ENCODE measurements around the gene ADAM10. TPM values are rescaled to one million over a fixed set of nuclear protein-coding genes. Genes with fewer than 3 reads are reported as not detected.

The ADAM10 gene
- total RNA-seq, 1 donor from 2014 or later: 50.1 TPM

- H3K36me3 ChIP-seq (ENCODE audit: control insufficient read depth in 3 of 3, insufficient read depth in 3 of 3, low read length in 3 of 3): peaks cover 0 to 4% (median 0%) of the 10 kb centered on the region in 3 donors
- H3K4me3 ChIP-seq (ENCODE audit: low read length in 3 of 3): no peak overlapping the region
- H3K9ac ChIP-seq (ENCODE audit: low read depth in 1 of 3, low read length in 3 of 3): no peak overlapping the region
- H3K27ac ChIP-seq (ENCODE audit: low read depth, low read length): no peak overlapping the region
- no peaks in the 10 kb centered on the region for H3K9me3 ChIP-seq (ENCODE audit: control insufficient read depth in 3 of 3, low read length in 3 of 3)
- no peaks in the 10 kb centered on the region for H3K4me1 ChIP-seq (ENCODE audit: control insufficient read depth in 3 of 3, insufficient read depth in 3 of 3, low read length in 3 of 3)
- no peaks in the 10 kb centered on the region for H3K27me3 ChIP-seq (ENCODE audit: control insufficient read depth in 3 of 3, insufficient read depth in 3 of 3, low read length in 3 of 3)
Measured at GRCh38 chr15:58684036-58684710, 65.3 kb downstream of the ADAM10 start.

GRCh38 chr15:58682234-58682633 lies 67.3 kb downstream of the ADAM10 start:
- Histone ChIP-seq H3K4me3 (ENCODE audit: low read length in 3 of 3) (no peak overlapping the region), H3K4me1 (ENCODE audit: control insufficient read depth in 3 of 3, insufficient read depth in 3 of 3, low read length in 3 of 3) (no peaks in the 10 kb centered on the region), H3K27me3 (ENCODE audit: control insufficient read depth in 3 of 3, insufficient read depth in 3 of 3, low read length in 3 of 3) (no peaks in the 10 kb centered on the region), H3K9me3 (ENCODE audit: control insufficient read depth in 3 of 3, low read length in 3 of 3) (no peaks in the 10 kb centered on the region), H3K9ac (ENCODE audit: low read depth in 1 of 3, low read length in 3 of 3) (no peak overlapping the region), H3K36me3 (ENCODE audit: control insufficient read depth in 3 of 3, insufficient read depth in 3 of 3, low read length in 3 of 3) (peaks cover 0 to 4% (median 0%) of the 10 kb centered on the region in 3 donors), H3K27ac (ENCODE audit: low read depth, low read length) (no peak overlapping the region)

DNA sequence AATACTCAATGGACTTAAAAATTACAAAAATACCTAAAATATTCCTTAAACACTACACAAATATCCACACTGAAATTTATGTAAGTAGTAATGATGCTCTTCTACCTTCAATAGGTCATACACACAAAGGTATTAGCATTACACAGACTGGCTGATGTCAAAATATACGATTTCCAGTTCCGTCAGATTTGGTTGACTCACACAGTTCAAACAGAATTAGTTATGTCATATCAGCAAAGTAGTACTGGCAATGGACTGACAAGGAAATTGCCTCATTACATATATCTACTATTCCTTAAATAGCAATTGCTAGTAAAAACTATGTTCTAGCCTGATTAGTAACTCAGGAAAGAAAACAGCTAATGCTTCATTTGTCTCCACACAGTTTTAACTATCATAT lies 70.8 kb downstream of the ADAM10 start:
- H3K9me3 ChIP-seq (ENCODE audit: control insufficient read depth in 3 of 3, low read length in 3 of 3): no peaks in the 10 kb centered on the region
- no peak overlapping the region for H3K4me3 ChIP-seq (ENCODE audit: low read length in 3 of 3)
- H3K9ac ChIP-seq (ENCODE audit: low read depth in 1 of 3, low read length in 3 of 3): no peak overlapping the region
- H3K27ac ChIP-seq (ENCODE audit: low read depth, low read length): no peak overlapping the region
- H3K36me3 ChIP-seq (ENCODE audit: control insufficient read depth in 3 of 3, insufficient read depth in 3 of 3, low read length in 3 of 3): peaks cover 0 to 4% (median 0%) of the 10 kb centered on the region in 3 donors
- H3K4me1 ChIP-seq (ENCODE audit: control insufficient read depth in 3 of 3, insufficient read depth in 3 of 3, low read length in 3 of 3): no peaks in the 10 kb centered on the region
- no peaks in the 10 kb centered on the region for H3K27me3 ChIP-seq (ENCODE audit: control insufficient read depth in 3 of 3, insufficient read depth in 3 of 3, low read length in 3 of 3)

DNA sequence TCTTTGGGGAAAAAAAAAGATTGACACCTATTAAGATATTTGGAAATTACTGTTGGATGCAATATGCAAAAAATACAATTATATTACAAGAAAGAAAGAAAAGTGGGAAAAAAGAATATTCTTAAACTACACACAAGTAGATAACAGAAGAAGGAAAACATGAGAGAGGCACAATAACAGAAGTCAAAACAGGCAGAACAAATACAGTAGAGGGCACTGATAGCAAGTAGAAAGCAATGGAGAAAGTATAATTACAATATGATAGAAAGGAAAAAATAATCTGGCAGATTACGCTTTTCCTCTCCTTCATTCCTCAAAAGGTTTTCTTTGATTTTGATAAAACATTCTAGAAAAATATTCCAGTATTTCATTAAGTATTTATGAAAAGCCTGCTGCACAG lies 72.1 kb downstream of the ADAM10 start:
- no peaks in the 10 kb centered on the region for H3K9me3 ChIP-seq (ENCODE audit: control insufficient read depth in 3 of 3, low read length in 3 of 3)
- H3K9ac ChIP-seq (ENCODE audit: low read depth in 1 of 3, low read length in 3 of 3): no peak overlapping the region
- H3K27ac ChIP-seq (ENCODE audit: low read depth, low read length): no peak overlapping the region
- H3K4me3 ChIP-seq (ENCODE audit: low read length in 3 of 3): no peak overlapping the region
- H3K36me3 ChIP-seq (ENCODE audit: control insufficient read depth in 3 of 3, insufficient read depth in 3 of 3, low read length in 3 of 3): peaks cover 0 to 4% (median 0%) of the 10 kb centered on the region in 3 donors
- H3K27me3 ChIP-seq (ENCODE audit: control insufficient read depth in 3 of 3, insufficient read depth in 3 of 3, low read length in 3 of 3): no peaks in the 10 kb centered on the region
- no peaks in the 10 kb centered on the region for H3K4me1 ChIP-seq (ENCODE audit: control insufficient read depth in 3 of 3, insufficient read depth in 3 of 3, low read length in 3 of 3)

GRCh38 chr15:58676766-58677165 lies 72.7 kb downstream of the ADAM10 start:
- Histone ChIP-seq H3K36me3 (ENCODE audit: control insufficient read depth in 3 of 3, insufficient read depth in 3 of 3, low read length in 3 of 3) (peaks cover 0 to 4% (median 0%) of the 10 kb centered on the region in 3 donors), H3K9me3 (ENCODE audit: control insufficient read depth in 3 of 3, low read length in 3 of 3) (no peaks in the 10 kb centered on the region), H3K9ac (ENCODE audit: low read depth in 1 of 3, low read length in 3 of 3) (no peak overlapping the region), H3K4me3 (ENCODE audit: low read length in 3 of 3) (no peak overlapping the region), H3K4me1 (ENCODE audit: control insufficient read depth in 3 of 3, insufficient read depth in 3 of 3, low read length in 3 of 3) (no peaks in the 10 kb centered on the region), H3K27me3 (ENCODE audit: control insufficient read depth in 3 of 3, insufficient read depth in 3 of 3, low read length in 3 of 3) (no peaks in the 10 kb centered on the region), H3K27ac (ENCODE audit: low read depth, low read length) (no peak overlapping the region)

- H3K4me3 ChIP-seq (ENCODE audit: low read length in 3 of 3): no peak overlapping the region
- no peak overlapping the region for H3K9ac ChIP-seq (ENCODE audit: low read depth in 1 of 3, low read length in 3 of 3)
- H3K27me3 ChIP-seq (ENCODE audit: control insufficient read depth in 3 of 3, insufficient read depth in 3 of 3, low read length in 3 of 3): no peaks in the 10 kb centered on the region
- H3K27ac ChIP-seq (ENCODE audit: low read depth, low read length): no peak overlapping the region
- H3K9me3 ChIP-seq (ENCODE audit: control insufficient read depth in 3 of 3, low read length in 3 of 3): no peaks in the 10 kb centered on the region
- H3K4me1 ChIP-seq (ENCODE audit: control insufficient read depth in 3 of 3, insufficient read depth in 3 of 3, low read length in 3 of 3): no peaks in the 10 kb centered on the region
- H3K36me3 ChIP-seq (ENCODE audit: control insufficient read depth in 3 of 3, insufficient read depth in 3 of 3, low read length in 3 of 3): no peaks in the 10 kb centered on the region
Measured at GRCh38 chr15:58671186-58671585, 78.3 kb downstream of the ADAM10 start.

DNA sequence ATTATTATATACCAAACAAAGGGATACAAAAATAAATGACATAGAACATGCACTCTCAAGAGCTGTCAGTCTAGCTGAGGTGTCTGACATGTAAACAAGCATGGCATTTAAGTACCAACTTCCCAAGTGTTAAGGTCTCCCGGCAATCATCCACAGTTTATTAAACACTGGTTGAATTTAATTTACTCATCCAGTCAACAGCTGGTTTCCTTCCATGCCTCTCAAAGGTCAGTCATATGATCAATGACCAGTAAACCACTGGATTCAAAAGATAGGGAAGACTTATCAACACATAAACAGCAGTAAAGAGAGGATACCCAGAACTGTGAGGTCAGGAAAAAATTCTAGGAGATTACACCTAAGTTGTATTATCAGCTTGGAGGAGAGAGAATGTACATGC lies 80.4 kb downstream of the ADAM10 start:
- Histone ChIP-seq H3K4me1 (ENCODE audit: control insufficient read depth in 3 of 3, insufficient read depth in 3 of 3, low read length in 3 of 3) (no peaks in the 10 kb centered on the region), H3K27ac (ENCODE audit: low read depth, low read length) (no peak overlapping the region), H3K27me3 (ENCODE audit: control insufficient read depth in 3 of 3, insufficient read depth in 3 of 3, low read length in 3 of 3) (no peaks in the 10 kb centered on the region), H3K4me3 (ENCODE audit: low read length in 3 of 3) (no peak overlapping the region), H3K36me3 (ENCODE audit: control insufficient read depth in 3 of 3, insufficient read depth in 3 of 3, low read length in 3 of 3) (peaks cover 0 to 5% (median 2%) of the 10 kb centered on the region in 3 donors), H3K9ac (ENCODE audit: low read depth in 1 of 3, low read length in 3 of 3) (no peak overlapping the region), H3K9me3 (ENCODE audit: control insufficient read depth in 3 of 3, low read length in 3 of 3) (no peaks in the 10 kb centered on the region)

DNA sequence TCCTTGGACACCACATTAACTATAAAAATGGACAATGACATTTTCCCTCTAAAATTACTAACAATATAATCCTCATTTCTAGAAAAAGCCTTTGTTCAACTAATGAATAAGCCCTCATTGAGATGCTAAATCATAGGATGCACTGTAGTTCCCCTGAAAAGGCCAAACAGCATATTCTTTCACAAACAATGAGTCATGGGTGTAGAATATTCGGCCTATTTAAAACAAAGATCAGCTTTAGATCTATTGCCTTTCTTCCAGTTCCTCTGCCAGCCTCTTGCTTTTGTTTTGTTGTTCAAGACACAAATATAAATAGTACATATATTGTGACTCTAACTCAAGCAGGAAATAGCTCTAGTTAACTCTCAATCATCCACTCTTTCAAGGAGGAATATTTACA lies 82.5 kb downstream of the ADAM10 start:
- H3K36me3 ChIP-seq (ENCODE audit: control insufficient read depth in 3 of 3, insufficient read depth in 3 of 3, low read length in 3 of 3): peaks cover 0 to 7% (median 5%) of the 10 kb centered on the region in 3 donors
- H3K4me1 ChIP-seq (ENCODE audit: control insufficient read depth in 3 of 3, insufficient read depth in 3 of 3, low read length in 3 of 3): no peaks in the 10 kb centered on the region
- no peak overlapping the region for H3K4me3 ChIP-seq (ENCODE audit: low read length in 3 of 3)
- no peaks in the 10 kb centered on the region for H3K27me3 ChIP-seq (ENCODE audit: control insufficient read depth in 3 of 3, insufficient read depth in 3 of 3, low read length in 3 of 3)
- H3K9me3 ChIP-seq (ENCODE audit: control insufficient read depth in 3 of 3, low read length in 3 of 3): no peaks in the 10 kb centered on the region
- no peak overlapping the region for H3K9ac ChIP-seq (ENCODE audit: low read depth in 1 of 3, low read length in 3 of 3)
- no peak overlapping the region for H3K27ac ChIP-seq (ENCODE audit: low read depth, low read length)

- Histone ChIP-seq H3K27ac (ENCODE audit: low read depth, low read length) (no peak overlapping the region), H3K27me3 (ENCODE audit: control insufficient read depth in 3 of 3, insufficient read depth in 3 of 3, low read length in 3 of 3) (no peaks in the 10 kb centered on the region), H3K9me3 (ENCODE audit: control insufficient read depth in 3 of 3, low read length in 3 of 3) (no peaks in the 10 kb centered on the region), H3K4me3 (ENCODE audit: low read length in 3 of 3) (no peak overlapping the region), H3K9ac (ENCODE audit: low read depth in 1 of 3, low read length in 3 of 3) (no peak overlapping the region), H3K36me3 (ENCODE audit: control insufficient read depth in 3 of 3, insufficient read depth in 3 of 3, low read length in 3 of 3) (peaks cover 0 to 10% (median 7%) of the 10 kb centered on the region in 3 donors), H3K4me1 (ENCODE audit: control insufficient read depth in 3 of 3, insufficient read depth in 3 of 3, low read length in 3 of 3) (no peaks in the 10 kb centered on the region)
Measured at GRCh38 chr15:58665672-58666071, 83.8 kb downstream of the ADAM10 start.

GRCh38 chr15:58650102-58650501 lies 99.4 kb downstream of the ADAM10 start:
- Histone ChIP-seq H3K9ac (ENCODE audit: low read depth in 1 of 3, low read length in 3 of 3) (no peak overlapping the region), H3K4me3 (ENCODE audit: low read length in 3 of 3) (no peak overlapping the region), H3K27ac (ENCODE audit: low read depth, low read length) (no peak overlapping the region), H3K4me1 (ENCODE audit: control insufficient read depth in 3 of 3, insufficient read depth in 3 of 3, low read length in 3 of 3) (no peaks in the 10 kb centered on the region), H3K9me3 (ENCODE audit: control insufficient read depth in 3 of 3, low read length in 3 of 3) (no peaks in the 10 kb centered on the region), H3K27me3 (ENCODE audit: control insufficient read depth in 3 of 3, insufficient read depth in 3 of 3, low read length in 3 of 3) (no peaks in the 10 kb centered on the region), H3K36me3 (ENCODE audit: control insufficient read depth in 3 of 3, insufficient read depth in 3 of 3, low read length in 3 of 3) (peaks cover 0 to 3% (median 0%) of the 10 kb centered on the region in 3 donors)
